ENCODE measurements around the gene PRTN3. TPM values are rescaled to one million over a fixed set of nuclear protein-coding genes. Genes with fewer than 3 reads are reported as not detected.

PRTN3 gene
- total and polyA plus RNA-seq, 2 of the 4 experiments (the other 2 are of a cell fraction) = not detected

DNA sequence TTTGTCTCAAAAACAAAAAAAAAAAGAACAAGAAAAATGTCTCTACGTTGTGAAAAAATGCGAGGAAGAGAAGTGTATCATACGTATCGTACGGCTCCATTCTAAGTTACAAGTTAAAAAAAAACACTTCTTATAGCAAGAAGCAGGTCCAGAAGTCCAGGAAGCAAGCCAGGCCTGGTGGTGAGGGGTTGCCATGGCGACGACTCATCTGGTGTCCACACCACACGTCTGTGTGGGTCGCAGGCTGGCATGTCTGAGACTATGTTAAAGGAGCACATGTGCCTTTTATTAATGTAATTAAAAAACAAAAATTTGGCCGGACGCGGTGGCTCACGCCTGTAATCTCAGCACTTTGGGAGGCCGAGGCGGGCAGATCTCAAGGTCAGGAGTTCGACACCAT lies 46.3 kb downstream of the PRTN3 start:
- TF ChIP-seq RCOR1 (IDR thresholded peaks at IDR 0.05; ENCODE audit: insufficient replicate concordance, low read length) (no peak), BHLHE40 (IDR thresholded peaks at IDR 0.05; ENCODE audit: low read depth, low read length) (no peak), MXI1 (IDR thresholded peaks at IDR 0.05; ENCODE audit: borderline replicate concordance, low read depth, low read length) (peak; percentile 61; the same call in 1 of the 2 replicates), RAD21 (IDR thresholded peaks at IDR 0.05; ENCODE audit: low read length) (no peak), MAFK (IDR thresholded peaks at IDR 0.05; ENCODE audit: low read depth, low read length) (no peak), RFX5 (IDR thresholded peaks at IDR 0.05; ENCODE audit: low read depth, low read length) (no peak), MAZ (IDR thresholded peaks at IDR 0.05; ENCODE audit: borderline replicate concordance, low read depth, low read length) (no peak)
- in situ Hi-C loops (cut with MboI; ENCODE audit: low sequenced_read_pairs) = no loop called here

More for the DNA sequence above, 46.3 kb downstream of the PRTN3 start:
- peaks cover 13 to 41% of the 10 kb centered on the region in 2 experiments; a peak in 3 of 4 replicates for H3K79me1 ChIP-seq (ENCODE audit: low read depth in 1 of 2, low read length in 2 of 2)
- no peak overlapping the region for H3K56ac ChIP-seq (ENCODE audit: extremely low read depth, insufficient read depth, low read length)
- CTCF ChIA-PET = no interaction called here
- H2BK5ac ChIP-seq (ENCODE audit: low read depth, low read length, poor library complexity, severe bottlenecking) = no peak overlapping the region
- POLR2A ChIA-PET (ENCODE audit: unreplicated experiment) = no interaction called here
- H4K91ac ChIP-seq (ENCODE audit: insufficient read depth, low read depth, low read length) = no peak overlapping the region
- H3K27me3 ChIP-seq (ENCODE audit: control insufficient read depth, insufficient read depth, low read length) = no peaks in the 10 kb centered on the region
- H4K8ac ChIP-seq (ENCODE audit: low read depth in 2 of 2, low read length in 2 of 2) = no peak overlapping the region
- H3K14ac ChIP-seq (replicated peaks; ENCODE audit: low read depth, low read length) = no peak overlapping the region
- DNase-seq (peak; percentile 67), ATAC-seq (ENCODE audit: low read depth) (no peak)
- no peak overlapping the region for H3K23ac ChIP-seq (ENCODE audit: low read depth, low read length)
- H3K9me1 ChIP-seq (ENCODE audit: insufficient read depth, low read length) = no peaks in the 10 kb centered on the region
- no peak overlapping the region for H2BK120ac ChIP-seq (ENCODE audit: low read depth, low read length)
- no peak overlapping the region for H3K4ac ChIP-seq (ENCODE audit: low read depth, low read length)
- intact Hi-C loops (cut with micrococcal nuclease) = no loop called here
- H2AK5ac ChIP-seq (ENCODE audit: low read depth, low read length) = no peak overlapping the region
- no peak overlapping the region for H3K27ac ChIP-seq (ENCODE audit: insufficient read depth, low read length)
- H2BK20ac ChIP-seq (ENCODE audit: low read depth, low read length) = no peak overlapping the region
- no peak overlapping the region for H4K5ac ChIP-seq (ENCODE audit: low read depth, low read length)
- H3K4me2 ChIP-seq (ENCODE audit: low read depth, low read length) = no peak overlapping the region
- no peak overlapping the region for H3K4me3 ChIP-seq (ENCODE audit: insufficient read depth, low read depth, low read length)
- no peak overlapping the region for H2AFZ ChIP-seq (replicated peaks; ENCODE audit: low read length, poor library complexity)
- no peaks in the 10 kb centered on the region for H3K9me3 ChIP-seq (ENCODE audit: control insufficient read depth, insufficient read depth, low read length)
- BruUV-seq (replicated peaks) = no TSS peak
- WGBS, 2 experiments (ENCODE audit: extremely low coverage in 2 of 2, insufficient read length in 1 of 2) = no CpG with 5 or more reads among the region's 16 CpGs
- H4K20me1 ChIP-seq (ENCODE audit: insufficient read depth, low read length) = peaks cover 6% of the 10 kb centered on the region
- no peak overlapping the region for H2AK9ac ChIP-seq (replicated peaks; ENCODE audit: low read depth, low read length, poor library complexity)
- H3K4me1 ChIP-seq (ENCODE audit: control insufficient read depth, insufficient read depth, low read length) = no peaks in the 10 kb centered on the region
- no peak overlapping the region for H3K18ac ChIP-seq (ENCODE audit: low read depth, low read length)
- H2BK15ac ChIP-seq (ENCODE audit: low read depth, low read length) = no peak overlapping the region
- no peak overlapping the region for H3K9ac ChIP-seq (ENCODE audit: low read depth, low read length)
- dilution Hi-C loops (cut with HindIII; ENCODE audit: low sequenced_read_pairs, unreplicated experiment) = no loop called here
- peaks cover 72% of the 10 kb centered on the region for H3K36me3 ChIP-seq (ENCODE audit: control insufficient read depth, insufficient read depth, low read length)
